C4-2B (cell line): ENCODE results near the gene CTLA4.

Source experiments
- CTCF ChIP-seq: fragments of 450-650 bp; conservative IDR thresholded peaks from 2 replicates; pipeline ENCODE4 v1.5.1; 2017; ENCODE audit warnings: mild to moderate bottlenecking
- ZFX ChIP-seq: fragments of 450-650 bp; IDR thresholded peaks from 2 replicates; pipeline ENCODE4 v1.6.1; 2017

DNA sequence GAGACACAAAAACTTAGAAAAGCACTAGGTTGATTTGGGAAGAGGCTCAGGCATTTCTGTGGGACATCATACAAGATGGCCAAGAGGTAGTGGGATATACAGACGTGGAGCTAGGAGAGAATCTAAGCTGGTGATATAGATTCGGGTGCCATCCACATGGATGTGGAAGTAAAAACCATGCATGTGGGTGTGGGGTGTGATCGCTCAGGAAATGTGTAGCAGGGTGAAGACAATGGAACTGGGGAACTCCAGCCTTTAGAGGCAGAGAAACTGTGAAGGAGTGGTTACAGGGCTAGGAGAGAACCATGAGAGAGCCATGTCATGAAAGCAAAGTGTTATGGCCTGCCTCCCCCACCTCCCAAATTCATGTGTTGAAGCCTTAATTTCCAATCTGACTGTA lies 43.0 kb upstream of the CTLA4 start:
- TF ChIP-seq CTCF (no peak), ZFX (no peak)
